ENCODE results near the gene PARP4. TPM values are rescaled to one million over a fixed set of nuclear protein-coding genes. Genes with fewer than 3 reads are reported as not detected.
"Not testable (repeated sequence)": the region's sequence is repeated elsewhere in the genome, so short reads cannot be mapped to it uniquely, and the experiment has no call there.

The PARP4 gene
- total and polyA plus RNA-seq, 10 donors: 10.8 to 107 (median 67.4) TPM

DNA sequence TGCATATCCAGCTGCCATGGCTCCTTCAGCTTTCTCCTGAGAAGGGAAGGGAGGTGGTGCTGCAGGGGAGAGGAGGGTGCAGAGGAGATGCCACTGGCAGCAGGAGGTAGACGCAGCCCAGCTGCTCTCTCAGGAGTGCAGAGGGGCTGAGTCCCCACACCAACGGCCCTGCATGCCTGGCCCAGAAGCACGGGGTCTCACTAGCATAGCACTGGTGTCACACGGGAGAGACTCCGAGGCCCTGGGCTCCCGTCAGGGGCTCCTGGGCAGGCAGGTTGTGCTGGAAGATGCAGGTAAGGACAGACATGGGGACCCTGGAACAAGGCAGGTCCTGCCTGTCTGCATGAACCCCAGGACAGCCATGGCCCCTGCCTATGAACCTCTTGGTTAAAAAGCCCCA lies 123.1 kb downstream of the PARP4 start:
- no peak overlapping the region for H3K4me3 ChIP-seq
- no peak overlapping the region for H3K27ac ChIP-seq
- H3K4me1 ChIP-seq: no peaks in the 10 kb centered on the region
- no peaks in the 10 kb centered on the region for H3K36me3 ChIP-seq
- intact Hi-C loops (cut with DNase I; ENCODE audit: low total_unique reads): no loop called here
- H3K9me3 ChIP-seq: no peaks in the 10 kb centered on the region
- DNase-seq: no peak
- no peaks in the 10 kb centered on the region for H3K27me3 ChIP-seq (replicated peaks in 1 of 7)
- 65 to 81% (median 66%) methylated on average over 5 to 6 of the region's 6 CpGs for WGBS, 5 donors
- no peak for TF ChIP-seq POLR2AphosphoS5 (IDR thresholded peaks at IDR 0.05)
- TF ChIP-seq POLR2A (IDR thresholded peaks at IDR 0.05): no peak
- TF ChIP-seq, protein P1, sequence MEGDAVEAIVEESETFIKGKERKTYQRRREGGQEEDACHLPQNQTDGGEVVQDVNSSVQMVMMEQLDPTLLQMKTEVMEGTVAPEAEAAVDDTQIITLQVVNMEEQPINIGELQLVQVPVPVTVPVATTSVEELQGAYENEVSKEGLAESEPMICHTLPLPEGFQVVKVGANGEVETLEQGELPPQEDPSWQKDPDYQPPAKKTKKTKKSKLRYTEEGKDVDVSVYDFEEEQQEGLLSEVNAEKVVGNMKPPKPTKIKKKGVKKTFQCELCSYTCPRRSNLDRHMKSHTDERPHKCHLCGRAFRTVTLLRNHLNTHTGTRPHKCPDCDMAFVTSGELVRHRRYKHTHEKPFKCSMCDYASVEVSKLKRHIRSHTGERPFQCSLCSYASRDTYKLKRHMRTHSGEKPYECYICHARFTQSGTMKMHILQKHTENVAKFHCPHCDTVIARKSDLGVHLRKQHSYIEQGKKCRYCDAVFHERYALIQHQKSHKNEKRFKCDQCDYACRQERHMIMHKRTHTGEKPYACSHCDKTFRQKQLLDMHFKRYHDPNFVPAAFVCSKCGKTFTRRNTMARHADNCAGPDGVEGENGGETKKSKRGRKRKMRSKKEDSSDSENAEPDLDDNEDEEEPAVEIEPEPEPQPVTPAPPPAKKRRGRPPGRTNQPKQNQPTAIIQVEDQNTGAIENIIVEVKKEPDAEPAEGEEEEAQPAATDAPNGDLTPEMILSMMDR (IDR thresholded peaks at IDR 0.05 in 8 of 11, conservative IDR thresholded peaks at IDR 0.05 in 3 of 11): no peak

DNA sequence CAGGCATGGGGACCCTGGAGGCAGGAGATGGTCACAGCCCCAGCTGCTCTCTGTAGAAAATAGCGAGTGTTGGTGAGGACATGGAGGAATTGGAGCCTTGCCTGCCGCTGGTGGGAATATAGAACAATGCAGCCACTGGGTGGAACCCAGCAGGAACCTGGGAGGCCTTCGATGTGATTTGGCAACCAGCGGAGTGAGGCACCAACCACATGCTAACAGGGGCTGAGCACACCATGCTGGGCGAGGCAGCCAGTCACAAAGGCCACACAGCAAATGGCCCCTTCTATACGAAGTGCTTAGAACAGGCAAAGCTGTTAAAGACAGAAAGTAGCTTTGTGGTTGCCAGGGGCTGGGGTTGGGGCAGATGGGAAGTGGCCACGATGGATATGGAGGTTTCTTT lies 123.8 kb downstream of the PARP4 start:
- H3K27me3 ChIP-seq (replicated peaks in 1 of 7); intact Hi-C loops (cut with DNase I; ENCODE audit: low total_unique reads); H3K9me3 ChIP-seq; H3K4me3 ChIP-seq; H3K4me1 ChIP-seq; H3K36me3 ChIP-seq; DNase-seq; H3K27ac ChIP-seq: not testable (repeated sequence)
- WGBS, 5 donors: 70 to 85% (median 76%) methylated on average over 7 of the region's 7 CpGs

DNA sequence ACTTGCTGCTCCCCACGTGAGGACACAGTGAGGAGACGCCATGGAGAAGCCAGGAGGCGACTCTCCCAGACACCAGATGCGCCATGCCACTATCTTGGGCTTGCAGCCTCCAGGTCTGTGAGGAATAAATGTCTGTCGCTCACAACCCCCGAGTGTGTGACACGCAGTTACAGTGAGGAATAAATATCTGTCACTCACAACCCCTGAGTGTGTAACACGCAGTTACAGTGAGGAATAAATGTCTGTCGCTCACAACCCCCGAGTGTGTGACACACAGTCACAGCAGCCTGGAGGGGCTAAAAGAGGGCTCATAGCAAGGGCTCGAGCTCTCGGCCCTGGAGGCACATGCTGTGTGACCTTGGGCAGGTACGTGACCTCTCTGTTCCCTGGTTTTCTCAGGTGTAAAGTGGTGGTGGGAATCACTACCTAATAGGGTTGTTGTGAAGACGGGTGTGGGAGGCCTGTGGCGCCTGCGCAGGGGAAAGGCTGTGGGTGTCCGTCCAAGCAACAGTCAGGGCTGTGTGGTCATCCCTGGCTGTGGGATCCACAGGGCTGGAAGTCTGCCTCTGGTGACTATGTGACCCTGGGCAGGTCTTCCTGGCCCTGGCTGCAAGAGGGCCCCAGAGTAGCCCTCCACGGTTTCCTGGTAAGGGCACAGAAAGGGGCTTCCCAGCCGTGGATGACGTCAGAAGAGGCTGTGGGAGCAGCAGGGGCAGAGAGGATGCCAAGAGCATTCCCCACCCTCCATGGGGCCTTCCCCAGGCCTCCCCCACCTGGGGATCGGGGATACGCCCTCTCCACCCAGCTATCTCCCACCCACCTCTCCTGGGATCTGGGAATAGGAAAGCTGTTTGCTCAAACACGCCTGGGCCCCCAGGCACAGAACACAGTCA lies 125.5 kb downstream of the PARP4 start:
- TF ChIP-seq POLR2A (IDR thresholded peaks at IDR 0.05) (no peak), POLR2AphosphoS5 (IDR thresholded peaks at IDR 0.05) (no peak)
- TF ChIP-seq, protein P1 (IDR thresholded peaks at IDR 0.05 in 8 of 11, conservative IDR thresholded peaks at IDR 0.05 in 3 of 11): no peak
- WGBS, 5 donors: 80 to 86% (median 85%) methylated on average over 18 to 23 of the region's 23 CpGs
- intact Hi-C loops (cut with DNase I; ENCODE audit: low total_unique reads): no loop called here

DNA sequence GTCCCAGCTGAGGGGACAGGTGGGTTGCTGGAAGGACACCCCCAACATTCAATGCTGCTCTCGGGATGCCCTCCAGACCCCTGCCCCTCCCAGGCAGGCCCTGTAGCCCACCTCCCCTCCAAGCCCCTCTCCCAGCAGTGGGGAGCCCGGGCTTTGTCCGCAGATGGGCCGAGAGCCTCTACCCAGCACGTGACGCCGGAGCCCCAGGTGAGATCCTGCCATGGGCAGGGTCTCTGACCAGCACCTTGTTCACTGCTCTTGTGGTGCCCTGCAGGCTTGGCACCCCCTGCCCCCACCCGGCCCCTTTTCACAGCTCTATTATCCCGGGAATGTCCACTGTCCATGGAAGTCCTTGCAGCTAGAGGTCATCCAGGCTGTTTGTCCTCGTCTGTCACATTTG lies 126.7 kb downstream of the PARP4 start:
- TF ChIP-seq, protein P1 (IDR thresholded peaks at IDR 0.05 in 8 of 11, conservative IDR thresholded peaks at IDR 0.05 in 3 of 11): no peak
- TF ChIP-seq POLR2AphosphoS5 (IDR thresholded peaks at IDR 0.05): no peak
- no peak for TF ChIP-seq POLR2A (IDR thresholded peaks at IDR 0.05)
- WGBS, 5 donors: 72 to 92% (median 84%) methylated on average over 7 to 10 of the region's 10 CpGs
- no peak for DNase-seq

More for the DNA sequence above, 125.5 kb downstream of the PARP4 start:
- H3K4me1 ChIP-seq: no peaks in the 10 kb centered on the region
- H3K4me3 ChIP-seq: no peak overlapping the region
- H3K9me3 ChIP-seq: no peaks in the 10 kb centered on the region
- no peak overlapping the region for H3K27ac ChIP-seq
- H3K36me3 ChIP-seq: no peaks in the 10 kb centered on the region
- H3K27me3 ChIP-seq (replicated peaks in 1 of 7): no peaks in the 10 kb centered on the region
- no peak for DNase-seq

DNA sequence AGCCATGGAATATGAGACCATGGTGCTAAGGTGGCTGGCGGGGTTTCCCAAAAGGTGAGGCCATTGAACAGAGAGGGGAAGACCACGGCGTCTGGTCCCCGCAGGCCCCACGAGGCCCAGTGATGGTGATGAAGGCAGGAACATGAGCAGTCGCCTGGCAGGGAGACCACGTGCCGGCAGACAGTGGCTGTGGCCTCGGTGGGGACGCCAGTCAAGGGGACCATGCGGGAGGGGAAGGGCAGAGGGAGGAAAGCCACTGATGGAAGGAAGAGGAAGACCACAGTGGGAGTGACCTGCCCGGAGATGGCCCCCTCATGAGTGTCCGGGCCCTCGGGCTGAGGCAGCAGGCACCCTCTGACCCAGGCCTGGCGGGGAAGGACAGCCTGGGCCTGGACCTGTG lies 127.6 kb downstream of the PARP4 start:
- H3K27me3 ChIP-seq (replicated peaks in 1 of 7); intact Hi-C loops (cut with DNase I; ENCODE audit: low total_unique reads); H3K4me1 ChIP-seq; DNase-seq; H3K36me3 ChIP-seq; H3K9me3 ChIP-seq; H3K27ac ChIP-seq; H3K4me3 ChIP-seq: not testable (repeated sequence)
- 81 to 92% (median 89%) methylated on average over 12 to 15 of the region's 15 CpGs for WGBS, 5 donors

More for the DNA sequence above, 126.7 kb downstream of the PARP4 start:
- H3K4me1 ChIP-seq: no peaks in the 10 kb centered on the region
- intact Hi-C loops (cut with DNase I; ENCODE audit: low total_unique reads): no loop called here
- H3K27ac ChIP-seq: no peak overlapping the region
- H3K9me3 ChIP-seq: no peaks in the 10 kb centered on the region
- no peaks in the 10 kb centered on the region for H3K27me3 ChIP-seq (replicated peaks in 1 of 7)
- no peak overlapping the region for H3K4me3 ChIP-seq
- H3K36me3 ChIP-seq: no peaks in the 10 kb centered on the region

DNA sequence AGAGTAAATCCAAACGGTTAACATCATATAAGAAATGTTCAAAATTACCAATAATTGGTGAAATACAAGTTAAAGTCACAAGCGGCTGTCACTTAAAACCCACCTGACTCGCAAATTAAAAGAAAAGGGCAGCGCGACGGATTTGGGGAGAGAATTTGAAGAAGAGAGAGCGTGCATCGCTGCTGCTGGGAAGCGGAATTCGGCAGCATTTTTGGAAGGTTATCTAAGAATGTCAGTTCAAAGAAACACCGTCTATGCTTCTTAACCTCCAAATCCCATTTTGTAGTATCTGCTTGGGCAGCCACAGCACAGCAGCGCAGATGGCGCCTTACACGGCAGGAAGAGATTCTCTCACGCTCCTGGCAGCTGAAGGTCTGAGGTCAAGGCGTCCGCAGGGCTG lies 128.5 kb downstream of the PARP4 start:
- H3K27me3 ChIP-seq (replicated peaks in 1 of 7); H3K9me3 ChIP-seq; H3K36me3 ChIP-seq; H3K4me3 ChIP-seq; H3K27ac ChIP-seq; intact Hi-C loops (cut with DNase I; ENCODE audit: low total_unique reads); DNase-seq; H3K4me1 ChIP-seq: not testable (repeated sequence)
- 88 to 97% (median 93%) methylated on average over 16 to 17 of the region's 17 CpGs for WGBS, 5 donors
